ENCODE data around the gene TMED1. TPM values are rescaled to one million over a fixed set of nuclear protein-coding genes. Genes with fewer than 3 reads are reported as not detected.

Gene TMED1
- total and polyA plus RNA-seq, 9 of the 15 experiments (the other 6 are each of a cell fraction or from before 2014, with no cell fraction given) = 0.86 to 30.2 (median 23.5) TPM

DNA sequence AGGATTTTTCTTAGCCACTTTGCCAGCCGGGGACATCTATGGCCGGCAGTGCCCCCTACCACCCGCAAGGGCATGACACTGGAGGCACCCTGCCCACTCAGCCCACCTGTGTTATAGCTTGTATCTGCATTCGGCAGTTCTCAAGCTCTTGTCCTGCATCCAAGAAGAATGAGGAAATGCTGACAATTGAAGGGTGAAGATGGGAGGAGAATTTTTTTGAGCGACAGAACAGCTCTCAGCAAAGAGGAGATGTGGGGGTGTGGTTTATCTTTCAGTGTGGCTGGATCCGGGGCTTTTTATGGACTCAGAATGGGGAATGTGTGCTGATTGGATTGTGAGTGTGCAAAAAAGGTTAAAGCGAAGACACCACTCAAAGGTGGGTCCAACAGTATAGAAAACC is 6.8 kb upstream of the TMED1 start (continued):
- peak; percentile 90 for TF ChIP-seq PKNOX1 (IDR thresholded peaks at IDR 0.05)

GRCh38 chr19:10839114-10840050 is 3.4 kb upstream of the TMED1 start:
- ATAC-seq = no peak
- H3K4me3 ChIP-seq = no peak overlapping the region
- no TSS peak for BruUV-seq (replicated peaks)
- peak; percentile 63; the same call in 1 of the 2 replicates for TF ChIP-seq ZNF589 (CRISPR knock-in tag; IDR thresholded peaks at IDR 0.05; ENCODE audit: low read depth)
- TF ChIP-seq, protein P1, sequence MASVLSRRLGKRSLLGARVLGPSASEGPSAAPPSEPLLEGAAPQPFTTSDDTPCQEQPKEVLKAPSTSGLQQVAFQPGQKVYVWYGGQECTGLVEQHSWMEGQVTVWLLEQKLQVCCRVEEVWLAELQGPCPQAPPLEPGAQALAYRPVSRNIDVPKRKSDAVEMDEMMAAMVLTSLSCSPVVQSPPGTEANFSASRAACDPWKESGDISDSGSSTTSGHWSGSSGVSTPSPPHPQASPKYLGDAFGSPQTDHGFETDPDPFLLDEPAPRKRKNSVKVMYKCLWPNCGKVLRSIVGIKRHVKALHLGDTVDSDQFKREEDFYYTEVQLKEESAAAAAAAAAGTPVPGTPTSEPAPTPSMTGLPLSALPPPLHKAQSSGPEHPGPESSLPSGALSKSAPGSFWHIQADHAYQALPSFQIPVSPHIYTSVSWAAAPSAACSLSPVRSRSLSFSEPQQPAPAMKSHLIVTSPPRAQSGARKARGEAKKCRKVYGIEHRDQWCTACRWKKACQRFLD (CRISPR knock-in tag; IDR thresholded peaks at IDR 0.05) = peak; percentile 85
- TF ChIP-seq, protein P2, sequence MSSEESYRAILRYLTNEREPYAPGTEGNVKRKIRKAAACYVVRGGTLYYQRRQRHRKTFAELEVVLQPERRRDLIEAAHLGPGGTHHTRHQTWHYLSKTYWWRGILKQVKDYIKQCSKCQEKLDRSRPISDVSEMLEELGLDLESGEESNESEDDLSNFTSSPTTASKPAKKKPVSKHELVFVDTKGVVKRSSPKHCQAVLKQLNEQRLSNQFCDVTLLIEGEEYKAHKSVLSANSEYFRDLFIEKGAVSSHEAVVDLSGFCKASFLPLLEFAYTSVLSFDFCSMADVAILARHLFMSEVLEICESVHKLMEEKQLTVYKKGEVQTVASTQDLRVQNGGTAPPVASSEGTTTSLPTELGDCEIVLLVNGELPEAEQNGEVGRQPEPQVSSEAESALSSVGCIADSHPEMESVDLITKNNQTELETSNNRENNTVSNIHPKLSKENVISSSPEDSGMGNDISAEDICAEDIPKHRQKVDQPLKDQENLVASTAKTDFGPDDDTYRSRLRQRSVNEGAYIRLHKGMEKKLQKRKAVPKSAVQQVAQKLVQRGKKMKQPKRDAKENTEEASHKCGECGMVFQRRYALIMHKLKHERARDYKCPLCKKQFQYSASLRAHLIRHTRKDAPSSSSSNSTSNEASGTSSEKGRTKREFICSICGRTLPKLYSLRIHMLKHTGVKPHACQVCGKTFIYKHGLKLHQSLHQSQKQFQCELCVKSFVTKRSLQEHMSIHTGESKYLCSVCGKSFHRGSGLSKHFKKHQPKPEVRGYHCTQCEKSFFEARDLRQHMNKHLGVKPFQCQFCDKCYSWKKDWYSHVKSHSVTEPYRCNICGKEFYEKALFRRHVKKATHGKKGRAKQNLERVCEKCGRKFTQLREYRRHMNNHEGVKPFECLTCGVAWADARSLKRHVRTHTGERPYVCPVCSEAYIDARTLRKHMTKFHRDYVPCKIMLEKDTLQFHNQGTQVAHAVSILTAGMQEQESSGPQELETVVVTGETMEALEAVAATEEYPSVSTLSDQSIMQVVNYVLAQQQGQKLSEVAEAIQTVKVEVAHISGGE (CRISPR knock-in tag; IDR thresholded peaks at IDR 0.05) = peak in 1 of 3 experiments; percentile 61; a peak in 2 of 6 replicates
- peak; percentile 88 for TF ChIP-seq CBFA2T3 (IDR thresholded peaks at IDR 0.05)
- TF ChIP-seq ATF7 (IDR thresholded peaks at IDR 0.05) = 0 out of 2 replicates have a peak, but pooled peaks have one; percentile 26
- TF ChIP-seq, protein P3, sequence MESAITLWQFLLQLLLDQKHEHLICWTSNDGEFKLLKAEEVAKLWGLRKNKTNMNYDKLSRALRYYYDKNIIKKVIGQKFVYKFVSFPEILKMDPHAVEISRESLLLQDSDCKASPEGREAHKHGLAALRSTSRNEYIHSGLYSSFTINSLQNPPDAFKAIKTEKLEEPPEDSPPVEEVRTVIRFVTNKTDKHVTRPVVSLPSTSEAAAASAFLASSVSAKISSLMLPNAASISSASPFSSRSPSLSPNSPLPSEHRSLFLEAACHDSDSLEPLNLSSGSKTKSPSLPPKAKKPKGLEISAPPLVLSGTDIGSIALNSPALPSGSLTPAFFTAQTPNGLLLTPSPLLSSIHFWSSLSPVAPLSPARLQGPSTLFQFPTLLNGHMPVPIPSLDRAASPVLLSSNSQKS (CRISPR knock-in tag; IDR thresholded peaks at IDR 0.05) = no peak
- peak; percentile 58 for TF ChIP-seq EP400 (IDR thresholded peaks at IDR 0.05)
- no peak for TF ChIP-seq E2F3 (CRISPR knock-in tag; IDR thresholded peaks at IDR 0.05)

More at GRCh38 chr19:10839114-10840050, 3.4 kb upstream of the TMED1 start:
- Histone ChIP-seq H2AFZ (ENCODE audit: low read depth, low read length) (peak overlapping the region; percentile 77), H4K20me1 (replicated peaks; ENCODE audit: control insufficient read depth, insufficient read depth, low read length) (peaks cover 7% of the 10 kb centered on the region; the same call in 1 of the 2 replicates), H3K9ac (ENCODE audit: insufficient read depth in 1 of 2, low read depth in 2 of 2, low read length in 2 of 2) (peak overlapping the region in 1 of 2 experiments; percentile 12; a peak in 1 of 4 replicates), H3K4me1 (replicated peaks in 1 of 2; ENCODE audit: control insufficient read depth in 2 of 2, insufficient read depth in 2 of 2, low read length in 2 of 2) (peaks cover 25 to 38% of the 10 kb centered on the region in 2 experiments; a peak in 4 of 5 replicates), H3K9me3 (replicated peaks; ENCODE audit: control insufficient read depth, insufficient read depth, low read depth, low read length) (peaks cover 13% of the 10 kb centered on the region), H3K79me2 (ENCODE audit: control insufficient read depth, insufficient read depth, low read length) (peaks cover 7% of the 10 kb centered on the region; the same call in 2 of the 3 replicates), H3K4me2 (ENCODE audit: insufficient read depth, low read length) (peak overlapping the region; percentile 28; the same call in 1 of the 2 replicates), H3K36me3 (ENCODE audit: control insufficient read depth, insufficient read depth, low read length) (peaks cover 8% of the 10 kb centered on the region; the same call in 1 of the 3 replicates), H3K27me3 (ENCODE audit: control insufficient read depth in 2 of 2, insufficient read depth in 2 of 2, low read length in 2 of 2) (no peaks in the 10 kb centered on the region), H3K27ac (ENCODE audit: extremely low read depth, low read depth, low read length) (peak overlapping the region; percentile 48), H3K9me1 (ENCODE audit: control insufficient read depth, insufficient read depth, low read length) (no peaks in the 10 kb centered on the region)
- in situ Hi-C loops (cut with MboI) = no loop called here
- ChIA-PET CTCF (ENCODE audit: low intra/inter-chr PET ratio) (no interaction called here), POLR2A (interaction anchor here (0.6 to 1.3 kb wide), 3 partner anchors 14 to 482 kb away, joined by 3 to 4 read pairs (median 3); no protein-coding TSS in a partner anchor)
- FAIRE-seq (peak; percentile 57), DNase-seq (ENCODE audit: extremely low read depth in 1 of 4, low spot score in 3 of 4) (peak in 1 of 4 experiments; percentile 71)
- 50% methylated on average over 9 of the region's 10 CpGs for WGBS (ENCODE audit: insufficient coverage, low coverage, missing lambda C conversion rate)
- intact Hi-C loops (cut with micrococcal nuclease) = no loop called here

All from K562 (cell line).